Panc1 (cell line): ENCODE measurements around the gene LDHA. TPM values are rescaled to one million over a fixed set of nuclear protein-coding genes. Genes with fewer than 3 reads are reported as not detected.

Experiments
- ATAC-seq: fragments of 200-7000 bp; cut with Tn5 transposase; 2 replicates; pipeline ENCODE4 v1.9.1; 2020; ENCODE audit warnings: mild to moderate bottlenecking, moderate library complexity
- Bru-seq: library from RNA; stranded (reverse); fragments of 400-500 nt; gene quantifications from one replicate; lab custom pipeline; 2021; lab: Mats Ljungman, UMichigan
- BruChase-seq, 2 experiments: library from RNA; stranded (reverse); fragments of 400-500 nt; gene quantifications; one replicate each; lab custom pipeline; 2021; lab: Mats Ljungman, UMichigan
- BruUV-seq: library from RNA; stranded (reverse); fragments of 400-500 nt; replicated peaks from 2 replicates; lab custom pipeline; 2021; lab: Mats Ljungman, UMichigan
- CTCF ChIA-PET: fragments of 300-600 bp; sonication (Branson Sonifier 250); formaldehyde crosslinking; loops from one replicate; lab custom pipeline; 2022; ENCODE audit warnings: antibody characterized with exemption; lab: Charles Lee
- POLR2A ChIA-PET: fragments of 300-600 bp; sonication (Branson Sonifier 250); formaldehyde crosslinking; loops from one replicate; lab custom pipeline; 2022; ENCODE audit warnings: antibody characterized with exemption; lab: Charles Lee
- DNase-seq: peaks from one replicate; pipeline ENCODE4 v3.0.0-alpha.2; 2010; ENCODE audit warnings: low read depth, low spot score
- H3K27ac ChIP-seq: 2 replicates; pipeline ENCODE4 v1.5.1; 2011; ENCODE audit warnings: mild to moderate bottlenecking, low read length, inconsistent platforms
- H3K27me3 ChIP-seq: fragments of 200-500 bp; sonication (Bioruptor generic); 2 replicates; pipeline ENCODE4 v1.6.0; 2014; ENCODE audit warnings: low read length, inconsistent platforms; ENCODE audit not compliant: control insufficient read depth, insufficient read depth
- H3K36me3 ChIP-seq: fragments of 200-500 bp; sonication (Bioruptor generic); 2 replicates; pipeline ENCODE4 v1.5.1; 2014; ENCODE audit warnings: inconsistent platforms, mild to moderate bottlenecking, low read length, moderate library complexity; ENCODE audit not compliant: control insufficient read depth, insufficient read depth
- H3K4me1 ChIP-seq: 2 replicates; pipeline ENCODE4 v1.5.1; 2011; ENCODE audit warnings: inconsistent platforms, mild to moderate bottlenecking, low read length, moderate library complexity; ENCODE audit not compliant: control insufficient read depth, insufficient read depth
- H3K4me3 ChIP-seq, 2 experiments: 2 replicates each; pipeline ENCODE4 v1.5.1; 2011 to 2012; ENCODE audit warnings: low read depth in 2 of 2, low read length in 2 of 2, mild to moderate bottlenecking in 2 of 2, inconsistent platforms in 1 of 2, moderate library complexity in 1 of 2
- H3K9me3 ChIP-seq: fragments of 200-500 bp; sonication (Bioruptor generic); 2 replicates; pipeline ENCODE4 v1.5.1; 2014; ENCODE audit warnings: low read depth, mild to moderate bottlenecking, inconsistent platforms, low read length, moderate library complexity; ENCODE audit not compliant: control insufficient read depth, insufficient read depth
- CTCF ChIP-seq: fragments of 450-650 bp; IDR thresholded peaks from 2 replicates; pipeline ENCODE4 v1.5.1; 2017; ENCODE audit warnings: mild to moderate bottlenecking
- POLR2AphosphoS5 ChIP-seq: IDR thresholded peaks from 2 replicates; pipeline ENCODE4 v1.6.1; 2012; ENCODE audit warnings: mild to moderate bottlenecking, low read depth, low read length, moderate library complexity
- REST ChIP-seq, 2 experiments: IDR thresholded peaks; 2 replicates each; pipeline ENCODE4 v1.6.1; 2011 to 2012; ENCODE audit warnings: low read depth in 2 of 2, control low read depth in 1 of 2, low read length in 1 of 2, mild to moderate bottlenecking in 1 of 2, moderate library complexity in 1 of 2; ENCODE audit not compliant: insufficient read depth in 1 of 2
- SIN3A ChIP-seq: IDR thresholded peaks from 2 replicates; pipeline ENCODE4 v1.6.1; 2012; ENCODE audit warnings: low read depth, mild to moderate bottlenecking, low read length, moderate library complexity, borderline replicate concordance; ENCODE audit not compliant: insufficient read depth
- TCF7L2 ChIP-seq: IDR thresholded peaks from 2 replicates; pipeline ENCODE4 v1.6.1; 2011; ENCODE audit warnings: mild to moderate bottlenecking, low read depth, low read length, inconsistent platforms
- in situ Hi-C: cut with HindIII; loops from 2 replicates; pipeline ENCODE4 v1.10.0; 2016; ENCODE audit warnings: low sequenced_read_pairs, low pct_unique_long_range_greater_than_20kb
- intact Hi-C: fragments of 100-400 bp; cut with micrococcal nuclease; formaldehyde crosslinking; loops from one replicate; pipeline ENCODE4 v1.10.0; 2022; ENCODE audit not compliant: unreplicated experiment
- long read RNA-seq: library from polyadenylated mRNA; unstranded; transcript quantifications from one replicate; pipeline ENCODE4 v2.0.0, GENCODE V29; 2021; ENCODE audit not compliant: unreplicated experiment
- polyA plus RNA-seq: library from polyadenylated mRNA; unstranded; fragments of >200 nt; gene quantifications from one replicate; pipeline ENCODE4 v1.2.1, GENCODE V29; 2012; ENCODE audit warnings: missing spikeins; ENCODE audit not compliant: insufficient read length
- total RNA-seq: library from RNA; stranded (reverse); gene quantifications from one replicate; pipeline ENCODE4 v1.2.1, GENCODE V29; 2021; ENCODE audit not compliant: unreplicated experiment

Gene LDHA
- total RNA-seq: 894 TPM
- 1,229 TPM for polyA plus RNA-seq
- Bru-seq, nascent RNA: percentile 98 among the genes with signal in this experiment
- percentile 99 among the genes with signal in this experiment for BruChase-seq, experiment 1, labeled RNA remaining after a 2-hour chase
- BruChase-seq, experiment 2, labeled RNA remaining after a 6-hour chase: percentile 100 among the genes with signal in this experiment
- long read RNA-seq, transcript LDHA-205 (8 exons, 2,416 nt): major isoform, 1,211 of 1,399 reads
- long read RNA-seq, transcript LDHA-216 (4 exons, 1,345 nt): minor isoform, 7 of 1,399 reads
- long read RNA-seq, transcript LDHA-202 (5 exons, 2,169 nt): minor isoform, 58 of 1,399 reads
- long read RNA-seq, transcript LDHA-220 (7 exons, 1,288 nt): minor isoform, 26 of 1,399 reads
- long read RNA-seq, partial matches to known transcripts: 36 of 1,399 reads
- long read RNA-seq, other reads (novel, unspliced or antisense): 50 of 1,399 reads

- H3K4me1 ChIP-seq: peaks cover 18% of the 10 kb centered on the region
- CTCF ChIA-PET: interaction anchor here (0.6 kb wide), 1 partner anchor 11 kb away, joined by 7 read pairs; no protein-coding TSS in a partner anchor
- no TSS peak for BruUV-seq
Observed at GRCh38 chr11:18394275-18394927, at the start of gene LDHA. LDHA (plus strand) TSS chr11:18394563; CDS start chr11:18396843, 2,280 bp downstream.

More at GRCh38 chr11:18394275-18394927, at the start of gene LDHA:
- ATAC-seq (peak; percentile 87), DNase-seq (peak; percentile 51)
- intact Hi-C loops (no loop called here), in situ Hi-C loops (no loop called here)
- Histone ChIP-seq H3K36me3 (peaks cover 29% of the 10 kb centered on the region), H3K27me3 (no peaks in the 10 kb centered on the region), H3K4me3 (peak within 1 kb of the TSS; percentile 91 to 100), H3K27ac (peak within 1 kb of the TSS; percentile 99), H3K9me3 (no peaks in the 10 kb centered on the region)
- POLR2A ChIA-PET: interaction anchor here (0.6 to 2.2 kb wide), 9 partner anchors 10 to 1320 kb away, joined by 3 to 18 read pairs (median 4); no protein-coding TSS in a partner anchor
- TF ChIP-seq CTCF (no peak), SIN3A (peak; percentile 98; the same call in 1 of the 2 replicates), POLR2AphosphoS5 (peak; percentile 98), REST (IDR thresholded peaks at IDR 0.05; ENCODE audit: insufficient read depth in 1 of 2, low read depth in 2 of 2, low read length in 1 of 2) (0 out of 4 replicates have a peak, but pooled peaks of 1 of the 2 experiments have one; percentile 59), TCF7L2 (no peak)
